A549 treated with ZK216348 at 1 μM for 4 hours (cell line): ENCODE data around the gene GPNMB. TPM values are rescaled to one million over a fixed set of nuclear protein-coding genes. Genes with fewer than 3 reads are reported as not detected.

ENCODE experiments used
- total RNA-seq: library from RNA; stranded (reverse); fragments of 200-300 nt; extraction: Qiagen RNA extraction; gene quantifications from 5 replicates; pipeline ENCODE4 v1.2.3, GENCODE V29; 2022; ENCODE audit warnings: low read depth

Gene GPNMB
- total RNA-seq, result 2.2 to 4.8 TPM (median 2.8 TPM) in 5 replicates

GRCh38 chr7:23246555-23246954 is at the start of gene GPNMB:
GPNMB (plus strand) TSS chr7:23246775; CDS start chr7:23246858, 83 bp downstream.

GRCh38 chr7:23298885-23299769 is 52.6 kb downstream of the GPNMB start, which contains the start of gene MALSU1:
MALSU1 (plus strand) TSS chr7:23299339; CDS start chr7:23299353, 14 bp downstream.

Other genes starting within 250 kb of the GPNMB start
- 12.2 to 25.2 TPM (median 18.7 TPM) in 5 replicates for gene HYCC1, start 232.6 kb upstream of the GPNMB start, total RNA-seq
- 18.8 to 25.8 TPM (median 22.1 TPM) in 5 replicates for gene KLHL7, start 141.0 kb upstream of the GPNMB start, total RNA-seq
- gene NUP42, start 64.7 kb upstream of the GPNMB start, total RNA-seq, result 26.1 to 31.1 TPM (median 27.5 TPM) in 5 replicates
- 67.7 to 91.6 TPM (median 89.2 TPM) in 5 replicates for gene MALSU1, start 52.6 kb downstream of the GPNMB start, total RNA-seq
- gene IGF2BP3, start 223.7 kb downstream of the GPNMB start, total RNA-seq, result 19.2 to 34.3 TPM (median 24.8 TPM) in 5 replicates